Thoracic aorta (tissue), 2 donors: Measurements from ENCODE around the gene KISS1R. TPM values are rescaled to one million over a fixed set of nuclear protein-coding genes. Genes with fewer than 3 reads are reported as not detected.

Experiments
- ATAC-seq: fragments of 150-250 bp; one replicate; pipeline ENCODE4 v1.8.0; 2017; ENCODE audit warnings: low read depth; ENCODE audit not compliant: insufficient number of reproducible peaks, low FRiP score
- DNase-seq: peaks from one replicate; pipeline ENCODE4 v3.0.0-alpha.2; 2020; ENCODE audit warnings: low spot score
- H3K27ac ChIP-seq, 2 donors: fragments of 200-600 bp; sonication (generic); 1 replicate in 1 of 2; 2 replicates in 1 of 2; pipeline ENCODE4 v1.5.1; 2016; ENCODE audit warnings: mild to moderate bottlenecking in 2 of 2, moderate library complexity in 2 of 2
- H3K27me3 ChIP-seq: fragments of 200-600 bp; sonication (generic); replicated peaks from 2 replicates; pipeline ENCODE4 v1.6.0; 2016; ENCODE audit warnings: mild to moderate bottlenecking; ENCODE audit not compliant: insufficient read depth
- H3K36me3 ChIP-seq: fragments of 200-600 bp; sonication (generic); one replicate; pipeline ENCODE4 v1.5.1; 2016
- H3K4me1 ChIP-seq, 2 donors: fragments of 200-600 bp; sonication (generic); 1 replicate in 1 of 2; 2 replicates in 1 of 2; pipeline versions ENCODE4 v1.5.1 to v1.6.0; 2016; ENCODE audit warnings: low read depth in 2 of 2, mild to moderate bottlenecking in 1 of 2; ENCODE audit not compliant: control insufficient read depth in 1 of 2
- H3K4me3 ChIP-seq: fragments of 200-600 bp; sonication (generic); 2 replicates; pipeline ENCODE4 v1.5.1; 2016; ENCODE audit warnings: mild to moderate bottlenecking
- H3K9me3 ChIP-seq: fragments of 200-600 bp; sonication (generic); 2 replicates; pipeline ENCODE4 v1.5.1; 2016
- CTCF ChIP-seq: fragments of 200-600 bp; sonication (generic); IDR thresholded peaks from one replicate; pipeline ENCODE4 v1.5.1; 2019; ENCODE audit warnings: antibody characterized with exemption
- total RNA-seq, 2 donors: library from RNA; depleted of rRNA; stranded (reverse); fragments of >200 nt; gene quantifications; one replicate each; pipeline versions ENCODE4 v1.1.0 to v1.2.3, GENCODE V29; 2016

KISS1R gene
- total RNA-seq, 2 donors from 2014 or later = not detected

DNA sequence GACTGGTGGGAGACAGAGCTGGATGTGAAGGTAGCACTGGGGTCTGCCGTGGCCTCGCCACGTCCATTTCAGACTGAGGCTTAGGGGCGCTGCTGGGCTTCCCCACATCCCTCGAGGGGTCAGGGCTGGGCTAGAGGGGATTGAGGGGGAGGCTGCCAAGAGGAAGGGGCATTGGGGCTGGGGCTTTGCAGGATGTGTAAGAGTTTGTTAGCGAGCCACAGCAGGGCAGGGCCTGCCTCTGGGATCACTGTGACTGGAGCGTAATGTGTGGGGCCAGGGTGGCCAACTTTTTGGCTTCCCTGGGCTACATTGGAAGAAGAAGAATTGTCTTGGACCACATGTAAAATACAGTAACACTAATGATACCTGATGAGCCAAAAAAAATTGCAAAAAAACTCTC is 22.8 kb downstream of the KISS1R start:
- H3K4me1 ChIP-seq = peaks cover 11 to 27% of the 10 kb centered on the region in 2 donors
- peak overlapping the region; percentile 82 for H3K27ac ChIP-seq
- DNase-seq (no peak), ATAC-seq (no peak)
- H3K27me3 ChIP-seq = no peaks in the 10 kb centered on the region
- no peaks in the 10 kb centered on the region for H3K36me3 ChIP-seq
- TF ChIP-seq CTCF = no peak
- peak overlapping the region; percentile 64 for H3K4me3 ChIP-seq
- H3K9me3 ChIP-seq = no peaks in the 10 kb centered on the region

DNA sequence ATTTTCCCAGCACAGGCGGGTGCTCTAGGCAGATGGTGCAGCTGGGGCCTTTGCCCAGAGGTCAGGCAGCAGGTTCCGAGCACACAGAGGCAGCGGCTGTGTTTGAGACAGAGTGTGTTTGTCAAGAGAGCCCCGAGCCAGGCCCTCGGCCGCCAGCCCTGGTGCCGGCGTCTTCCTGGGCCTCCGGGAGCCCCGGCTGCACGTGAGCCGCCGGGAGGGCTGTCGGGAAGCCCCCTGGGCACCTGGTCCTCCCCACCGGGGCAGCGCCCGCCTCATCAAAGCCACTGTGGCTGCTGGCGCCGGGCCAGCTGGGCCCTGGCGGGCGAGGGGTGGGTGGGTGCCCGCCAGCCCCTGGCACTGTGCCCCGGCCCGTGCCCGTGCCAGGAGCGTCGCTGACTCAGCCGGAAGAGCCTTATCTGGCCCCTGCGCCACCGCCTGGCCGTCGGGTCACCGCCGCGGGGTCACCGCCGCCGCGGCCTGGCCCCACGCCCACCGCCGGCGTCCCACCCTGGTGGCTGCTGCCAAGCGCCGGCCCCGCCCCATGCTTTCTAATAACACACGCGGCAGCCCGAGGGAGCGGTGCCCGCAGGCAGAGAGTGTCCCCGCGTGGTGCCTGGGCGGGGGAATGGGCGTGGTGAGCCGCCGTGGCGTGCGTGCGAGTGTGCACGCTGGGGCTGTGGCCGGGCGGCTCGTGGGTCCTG is 23.6 kb downstream of the KISS1R start:
- H3K36me3 ChIP-seq = no peaks in the 10 kb centered on the region
- TF ChIP-seq CTCF = no peak
- no peaks in the 10 kb centered on the region for H3K9me3 ChIP-seq
- H3K27me3 ChIP-seq = no peaks in the 10 kb centered on the region
- DNase-seq = peak; percentile 57
- H3K27ac ChIP-seq = peak overlapping the region; percentile 82
- peaks cover 6 to 20% of the 10 kb centered on the region in 2 donors for H3K4me1 ChIP-seq
- ATAC-seq = peak; percentile 45
- peak overlapping the region; percentile 64 for H3K4me3 ChIP-seq

GRCh38 chr19:941292-942132 is 24.4 kb downstream of the KISS1R start:
- peak overlapping the region; percentile 82 for H3K27ac ChIP-seq
- peak overlapping the region; percentile 64 for H3K4me3 ChIP-seq
- no peak for ATAC-seq

GRCh38 chr19:942133-942645 is 25.1 kb downstream of the KISS1R start:
- Histone ChIP-seq H3K4me3 (no peak overlapping the region), H3K36me3 (no peaks in the 10 kb centered on the region), H3K9me3 (no peaks in the 10 kb centered on the region), H3K27me3 (no peaks in the 10 kb centered on the region), H3K27ac (no peak overlapping the region), H3K4me1 (peaks cover 6 to 20% of the 10 kb centered on the region in 2 donors)
- DNase-seq (no peak), ATAC-seq (no peak)
- no peak for TF ChIP-seq CTCF

More at GRCh38 chr19:941292-942132, 24.4 kb downstream of the KISS1R start:
- no peak for DNase-seq
- Histone ChIP-seq H3K27me3 (no peaks in the 10 kb centered on the region), H3K4me1 (peaks cover 6 to 20% of the 10 kb centered on the region in 2 donors), H3K36me3 (no peaks in the 10 kb centered on the region), H3K9me3 (no peaks in the 10 kb centered on the region)
- TF ChIP-seq CTCF = no peak

DNA sequence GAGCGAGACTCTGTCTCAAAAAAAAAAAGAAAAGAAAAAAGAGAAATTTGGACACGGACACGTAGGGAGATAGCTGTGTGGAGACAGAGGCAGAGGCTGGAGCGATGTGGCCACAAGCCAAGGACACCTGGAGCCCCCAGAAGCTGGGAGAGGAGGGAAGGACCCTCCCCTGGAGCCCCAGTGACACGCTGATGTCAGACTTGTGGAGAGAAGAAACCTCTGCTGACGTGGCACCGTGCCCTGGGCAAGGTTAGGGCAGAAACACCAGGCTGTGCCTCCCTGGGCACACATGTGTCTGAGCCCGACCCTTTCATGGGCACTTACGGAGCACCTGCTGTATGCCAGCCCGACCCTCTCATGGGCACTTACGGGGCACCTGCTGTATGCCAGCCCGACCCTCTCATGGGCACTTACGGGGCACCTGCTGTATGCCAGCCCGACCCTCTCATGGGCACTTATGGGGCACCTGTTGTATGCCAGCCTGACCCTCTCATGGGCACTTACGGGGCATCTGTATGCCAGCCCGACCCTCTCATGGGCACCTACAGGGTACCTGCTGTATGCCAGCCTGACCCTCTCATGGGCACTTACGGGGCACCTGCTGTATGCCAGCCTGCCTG is 26.5 kb downstream of the KISS1R start:
- H3K9me3 ChIP-seq = no peaks in the 10 kb centered on the region
- ATAC-seq = no peak

More for the DNA sequence above, 26.5 kb downstream of the KISS1R start:
- Histone ChIP-seq H3K27ac (no peak overlapping the region), H3K4me1 (peaks cover 6 to 20% of the 10 kb centered on the region in 2 donors), H3K36me3 (no peaks in the 10 kb centered on the region), H3K4me3 (no peak overlapping the region), H3K27me3 (no peaks in the 10 kb centered on the region)
- TF ChIP-seq CTCF = no peak
- DNase-seq = no peak
